K562 (cell line): Measurements from ENCODE around the gene MAP7D1. TPM values are rescaled to one million over a fixed set of nuclear protein-coding genes. Genes with fewer than 3 reads are reported as not detected.

Experiments
- ATAC-seq: fragments of 200-7000 bp; cut with Tn5 transposase; 3 replicates; pipeline ENCODE4 v1.9.1; 2020; ENCODE audit warnings: moderate library complexity
- BruUV-seq: library from RNA; stranded (reverse); fragments of 400-500 nt; replicated peaks from 2 replicates; lab custom pipeline; 2021; lab: Mats Ljungman, UMichigan
- CTCF ChIA-PET: fragments of 300-600 bp; formaldehyde crosslinking; extraction: SDS; loops from one replicate; lab custom pipeline; 2021; ENCODE audit warnings: low intra/inter-chr PET ratio; lab: Yijun Ruan, JAX
- POLR2A ChIA-PET: fragments of 300-600, 350-650 bp; sonication (Branson Sonifier 250); formaldehyde crosslinking; extraction: SDS; loops from one replicate; lab custom pipeline; 2021; ENCODE audit warnings: antibody characterized with exemption, inconsistent platforms; lab: Yijun Ruan, JAX
- DNase-seq, 4 experiments: peaks; one replicate each; pipeline versions ENCODE4 v3.0.0 to v3.0.0-alpha.2; 2011 to 2018; ENCODE audit warnings: low spot score in 3 of 4, mixed read lengths in 3 of 4; ENCODE audit errors: extremely low read depth in 1 of 4
- FAIRE-seq: peaks from 2 replicates; lab custom pipeline; 2011; peaks lifted over from hg19 to GRCh38; lab: Jason Lieb, UNC
- H2AFZ ChIP-seq: 2 replicates; pipeline ENCODE4 v1.6.0; 2011; ENCODE audit warnings: low read depth, low read length, control low read depth, inconsistent platforms
- H3K27ac ChIP-seq: fragments of 200-600 bp; 3 replicates; pipeline ENCODE4 v1.8.0; 2011; ENCODE audit warnings: low read depth, mild to moderate bottlenecking, control low read depth, inconsistent platforms, low read length, moderate library complexity, mixed read lengths; ENCODE audit errors: extremely low read depth
- H3K27me3 ChIP-seq, 2 experiments: fragments of 300-600 bp in 1 of 2; 2 replicates in 1 of 2; 3 replicates in 1 of 2; pipeline versions ENCODE4 v1.6.0 to v1.8.0; 2011; ENCODE audit warnings: inconsistent platforms in 2 of 2, low read length in 2 of 2, mild to moderate bottlenecking in 1 of 2, mixed read lengths in 1 of 2, moderate library complexity in 1 of 2; ENCODE audit not compliant: control insufficient read depth in 2 of 2, insufficient read depth in 2 of 2
- H3K36me3 ChIP-seq: fragments of 300-600 bp; 3 replicates; pipeline ENCODE4 v1.8.0; 2011; ENCODE audit warnings: mild to moderate bottlenecking, low read length, inconsistent platforms; ENCODE audit not compliant: control insufficient read depth, insufficient read depth
- H3K4me1 ChIP-seq, 2 experiments: fragments of 200-600 bp in 1 of 2; replicated peaks in 1 of 2; 2 replicates in 1 of 2; 3 replicates in 1 of 2; pipeline versions ENCODE4 v1.5.1 to v1.8.0; 2011; ENCODE audit warnings: inconsistent platforms in 2 of 2, low read length in 2 of 2, mild to moderate bottlenecking in 1 of 2, mixed read lengths in 1 of 2, moderate library complexity in 1 of 2; ENCODE audit not compliant: control insufficient read depth in 2 of 2, insufficient read depth in 2 of 2
- H3K4me2 ChIP-seq: 2 replicates; pipeline ENCODE4 v1.6.1; 2011; ENCODE audit warnings: low read length, control low read depth, inconsistent platforms, mixed read lengths; ENCODE audit not compliant: insufficient read depth
- H3K4me3 ChIP-seq: fragments of 200-600 bp; sonication (generic), shearing (Covaris generic); 2 replicates; pipeline ENCODE4 v1.5.1; 2016; ENCODE audit warnings: control low read depth, inconsistent platforms
- H3K79me2 ChIP-seq: fragments of 200-600 bp; 3 replicates; pipeline ENCODE4 v1.8.0; 2011; ENCODE audit warnings: low read length, inconsistent platforms; ENCODE audit not compliant: control insufficient read depth, insufficient read depth
- H3K9ac ChIP-seq, 2 experiments: 2 replicates each; pipeline versions ENCODE4 v1.6.0 to v1.6.1; 2011; ENCODE audit warnings: low read depth in 2 of 2, low read length in 2 of 2, control low read depth in 1 of 2, inconsistent platforms in 1 of 2, mild to moderate bottlenecking in 1 of 2, mixed read lengths in 1 of 2; ENCODE audit not compliant: insufficient read depth in 1 of 2
- H3K9me1 ChIP-seq: one replicate; pipeline ENCODE4 v1.6.0; 2011; ENCODE audit warnings: inconsistent platforms, mild to moderate bottlenecking, low read length, moderate library complexity; ENCODE audit not compliant: control insufficient read depth, insufficient read depth
- H3K9me3 ChIP-seq: replicated peaks from 2 replicates; pipeline ENCODE4 v1.5.1; 2011; ENCODE audit warnings: low read depth, low read length, inconsistent platforms; ENCODE audit not compliant: control insufficient read depth, insufficient read depth
- H4K20me1 ChIP-seq: replicated peaks from 2 replicates; pipeline ENCODE4 v1.6.1; 2011; ENCODE audit warnings: low read length, inconsistent platforms, mixed read lengths; ENCODE audit not compliant: control insufficient read depth, insufficient read depth
- CBX5 ChIP-seq: IDR thresholded peaks from 2 replicates; pipeline ENCODE4 v1.6.1; 2014; ENCODE audit warnings: low read depth, borderline replicate concordance
- NELFE ChIP-seq: IDR thresholded peaks from 2 replicates; pipeline ENCODE4 v1.6.1; 2011; ENCODE audit warnings: mild to moderate bottlenecking; ENCODE audit not compliant: insufficient read depth, insufficient read length
- PRDM10 ChIP-seq: fragments of 450-650 bp; IDR thresholded peaks from 2 replicates; pipeline ENCODE4 v1.6.1; 2018; ENCODE audit not compliant: partially characterized antibody
- SMARCA5 ChIP-seq: fragments of 450-650 bp; IDR thresholded peaks from 2 replicates; pipeline ENCODE4 v1.6.1; 2016
- ZNF121 ChIP-seq: sonication (generic); formaldehyde crosslinking; conservative IDR thresholded peaks from 2 replicates; pipeline ENCODE4 v1.8.0; 2022; ENCODE audit warnings: missing genetic modification reagents
- WGBS: fragments of 100-300 bp; shearing (Covaris generic); methylation state at CpG from one replicate; pipeline ENCODE4 v1.1.6; 2016; ENCODE audit warnings: low coverage, mixed read lengths; ENCODE audit not compliant: insufficient coverage; ENCODE audit errors: missing lambda C conversion rate; 5-methylcytosine and 5-hydroxymethylcytosine counted together
- in situ Hi-C: fragments of 300-500 bp; cut with MboI; formaldehyde crosslinking; loops from 4 replicates; pipeline ENCODE4 v1.15.0; 2018; ENCODE audit warnings: inconsistent platforms, mixed read lengths
- intact Hi-C: fragments of 100-400 bp; cut with micrococcal nuclease; formaldehyde crosslinking; loops from 2 replicates; pipeline ENCODE4 v1.14.2; 2022
- polyA plus RNA-seq, 8 experiments: library from polyadenylated mRNA; depleted of rRNA in 4 of 8; stranded (reverse) in 5 of 8; unstranded in 3 of 8; fragments of >200 nt; fragmentation: Nextera tagmentation in 2 of 8; fragmentation: Illumina TruSeq in 1 of 8; extraction: Ambion mirVana in 2 of 8; extraction: Trizol in 1 of 8; gene quantifications; 2 replicates each; pipeline versions ENCODE4 v1.2.1 to v1.2.3, GENCODE V29; 2011 to 2014; ENCODE audit warnings: inconsistent platforms in 1 of 8, missing spikeins in 1 of 8
- total RNA-seq, 7 experiments: library from RNA; depleted of rRNA in 6 of 7; stranded (reverse); fragments of >200 nt in 6 of 7; fragmentation: Illumina TruSeq in 2 of 7; extraction: Trizol in 2 of 7; gene quantifications; 2 replicates each; pipeline versions ENCODE4 v1.2.1 to v1.2.3, GENCODE V29; 2011 to 2021; ENCODE audit warnings: low replicate concordance in 1 of 7
- TF ChIP-seq, protein P1 (sequence below): sonication (generic); formaldehyde crosslinking; IDR thresholded peaks from 2 replicates; pipeline ENCODE4 v1.8.1; 2022; ENCODE audit warnings: missing genetic modification reagents

The MAP7D1 gene
- total and polyA plus RNA-seq, 9 of the 15 experiments (the other 6 are each of a cell fraction or from before 2014, with no cell fraction given): 3.6 to 108 (median 34.5) TPM

DNA sequence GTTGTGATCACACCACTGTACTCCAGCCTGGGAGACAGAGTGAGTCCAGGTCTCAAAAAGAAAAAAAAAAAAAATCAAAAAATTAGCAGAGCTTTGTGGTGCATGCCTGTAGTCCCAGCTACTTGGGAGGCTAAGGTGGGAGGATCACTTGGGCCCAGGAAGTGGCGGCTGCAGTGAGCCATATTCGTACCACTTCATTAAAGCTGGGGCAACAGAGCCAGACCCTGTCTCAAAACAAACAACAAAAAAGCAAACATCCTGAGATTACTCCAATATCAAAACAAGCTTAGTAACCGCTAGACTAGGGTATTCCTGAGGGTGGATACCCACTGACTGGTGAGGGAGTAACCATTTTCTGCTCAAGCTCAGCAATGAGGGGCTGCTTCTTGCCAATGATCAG is 55.3 kb downstream of the MAP7D1 start:
- intact Hi-C loops: no loop called here
- WGBS: 70% methylated on average over 3 of the region's 3 CpGs
- H3K27me3 ChIP-seq: no peaks in the 10 kb centered on the region
- DNase-seq (no peak), FAIRE-seq (no peak), ATAC-seq (no peak)
- H2AFZ ChIP-seq: peak overlapping the region; percentile 37
- no peak overlapping the region for H3K4me3 ChIP-seq
- H4K20me1 ChIP-seq: no peaks in the 10 kb centered on the region
- no peak overlapping the region for H3K9ac ChIP-seq
- ChIA-PET CTCF (no interaction called here), POLR2A (interaction anchor here (0.9 to 4.9 kb wide), 5 partner anchors 11 to 52 kb away, joined by 3 to 48 read pairs (median 3); partner anchors contain the start of gene THRAP3)
- no peak overlapping the region for H3K27ac ChIP-seq
- no peak overlapping the region for H3K4me2 ChIP-seq
- H3K4me1 ChIP-seq: peaks cover 7 to 13% of the 10 kb centered on the region in 2 experiments; a peak in 3 of 5 replicates
- in situ Hi-C loops: no loop called here
- TF ChIP-seq NELFE (no peak), CBX5 (no peak), SMARCA5 (peak; percentile 29; the same call in 1 of the 2 replicates), ZNF121 (CRISPR knock-in tag) (0 out of 2 replicates have a peak, but pooled peaks have one; percentile 15)
- H3K9me3 ChIP-seq: no peaks in the 10 kb centered on the region
- H3K79me2 ChIP-seq: no peaks in the 10 kb centered on the region
- H3K9me1 ChIP-seq: no peaks in the 10 kb centered on the region
- no peaks in the 10 kb centered on the region for H3K36me3 ChIP-seq
- BruUV-seq: no TSS peak

DNA sequence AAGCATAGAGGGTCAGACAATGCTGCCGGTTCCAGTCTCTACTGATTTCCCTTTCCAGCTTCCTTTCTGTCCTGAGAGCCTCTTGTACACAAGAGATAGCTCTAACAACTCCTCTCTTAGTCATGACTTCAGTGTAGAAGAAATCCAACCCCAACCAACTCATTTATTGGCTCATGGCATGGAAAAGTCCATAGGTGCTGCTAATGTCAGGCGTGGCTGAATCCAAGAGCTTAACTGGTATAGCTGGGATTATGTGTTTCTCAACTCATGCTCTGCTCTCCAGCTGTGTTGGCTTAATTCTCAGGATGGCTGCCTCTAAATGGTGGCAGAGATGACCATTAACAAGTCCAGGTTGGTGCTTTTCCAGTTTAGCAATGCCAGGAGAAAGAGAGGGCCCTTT is 55.9 kb downstream of the MAP7D1 start:
- TF ChIP-seq, protein P1, sequence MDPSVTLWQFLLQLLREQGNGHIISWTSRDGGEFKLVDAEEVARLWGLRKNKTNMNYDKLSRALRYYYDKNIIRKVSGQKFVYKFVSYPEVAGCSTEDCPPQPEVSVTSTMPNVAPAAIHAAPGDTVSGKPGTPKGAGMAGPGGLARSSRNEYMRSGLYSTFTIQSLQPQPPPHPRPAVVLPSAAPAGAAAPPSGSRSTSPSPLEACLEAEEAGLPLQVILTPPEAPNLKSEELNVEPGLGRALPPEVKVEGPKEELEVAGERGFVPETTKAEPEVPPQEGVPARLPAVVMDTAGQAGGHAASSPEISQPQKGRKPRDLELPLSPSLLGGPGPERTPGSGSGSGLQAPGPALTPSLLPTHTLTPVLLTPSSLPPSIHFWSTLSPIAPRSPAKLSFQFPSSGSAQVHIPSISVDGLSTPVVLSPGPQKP: no peak
- TF ChIP-seq PRDM10: peak; percentile 53
- no peak for DNase-seq
- no peaks in the 10 kb centered on the region for H3K36me3 ChIP-seq
- no TSS peak for BruUV-seq
- no peak overlapping the region for H3K4me3 ChIP-seq
- no peaks in the 10 kb centered on the region for H3K9me1 ChIP-seq
- H3K27ac ChIP-seq: no peak overlapping the region
- peaks cover 7 to 13% of the 10 kb centered on the region in 2 experiments; a peak in 3 of 5 replicates for H3K4me1 ChIP-seq
- no peaks in the 10 kb centered on the region for H3K79me2 ChIP-seq
- no peaks in the 10 kb centered on the region for H4K20me1 ChIP-seq
- ChIA-PET CTCF (no interaction called here), POLR2A (interaction anchor here (0.9 to 4.9 kb wide), 4 partner anchors 11 to 52 kb away, joined by 3 to 48 read pairs (median 4); partner anchors contain the start of gene THRAP3)
- no peaks in the 10 kb centered on the region for H3K9me3 ChIP-seq
- no peak for FAIRE-seq
- no peak overlapping the region for H3K9ac ChIP-seq
- in situ Hi-C loops: no loop called here
- 42% methylated on average over 2 of the region's 2 CpGs for WGBS
- peak; percentile 23; the same call in 1 of the 3 replicates for ATAC-seq
- intact Hi-C loops: no loop called here
- H3K27me3 ChIP-seq: no peaks in the 10 kb centered on the region
- peak overlapping the region; percentile 37 for H2AFZ ChIP-seq
- no peak overlapping the region for H3K4me2 ChIP-seq
